MM.1S (cell line): ENCODE measurements around the gene DPH7.

Source experiments
- EZH2 ChIP-seq: fragments of 300-600 bp; sonication (generic); optimal IDR thresholded peaks from 2 replicates; pipeline ENCODE3; 2017; ENCODE audit warnings: low read depth, mild to moderate bottlenecking, antibody characterized with exemption, low read length, mixed read lengths
- EZH2phosphoT487 ChIP-seq: fragments of 300-600 bp; sonication (generic); IDR thresholded peaks from 2 replicates; pipeline ENCODE4 v1.6.1; 2018; ENCODE audit warnings: antibody characterized with exemption, low read length
- TF ChIP-seq, protein P1 (sequence below): fragments of 300-600 bp; sonication (generic); IDR thresholded peaks from 2 replicates; pipeline ENCODE4 v1.5.1; 2016; ENCODE audit warnings: antibody characterized with exemption, low read length, mixed read lengths

DNA sequence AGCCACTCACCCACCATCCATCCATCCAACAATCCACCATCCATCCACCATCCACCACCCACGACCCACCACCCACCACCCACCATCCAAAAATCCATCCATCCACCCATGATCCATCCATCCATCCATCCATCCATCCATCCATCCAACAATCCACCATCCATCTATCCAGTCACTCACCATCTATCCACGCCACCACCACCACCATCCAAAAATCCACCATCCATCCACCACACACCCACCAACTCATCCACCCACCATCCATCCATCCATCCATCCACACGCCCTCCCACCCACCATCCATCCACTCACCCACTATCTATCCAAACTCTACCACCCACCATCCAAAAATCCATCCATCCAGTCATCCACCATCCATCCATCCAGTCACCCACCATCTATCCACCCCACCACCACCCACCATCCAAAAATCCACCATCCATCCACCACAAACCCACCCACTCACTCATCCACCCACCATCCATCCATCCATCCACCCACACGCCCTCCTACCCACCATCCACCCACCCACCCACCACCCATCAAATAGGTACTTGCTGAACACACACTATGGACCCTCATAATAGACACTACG, 9.0 kb downstream of the DPH7 start:
- TF ChIP-seq, protein P1, sequence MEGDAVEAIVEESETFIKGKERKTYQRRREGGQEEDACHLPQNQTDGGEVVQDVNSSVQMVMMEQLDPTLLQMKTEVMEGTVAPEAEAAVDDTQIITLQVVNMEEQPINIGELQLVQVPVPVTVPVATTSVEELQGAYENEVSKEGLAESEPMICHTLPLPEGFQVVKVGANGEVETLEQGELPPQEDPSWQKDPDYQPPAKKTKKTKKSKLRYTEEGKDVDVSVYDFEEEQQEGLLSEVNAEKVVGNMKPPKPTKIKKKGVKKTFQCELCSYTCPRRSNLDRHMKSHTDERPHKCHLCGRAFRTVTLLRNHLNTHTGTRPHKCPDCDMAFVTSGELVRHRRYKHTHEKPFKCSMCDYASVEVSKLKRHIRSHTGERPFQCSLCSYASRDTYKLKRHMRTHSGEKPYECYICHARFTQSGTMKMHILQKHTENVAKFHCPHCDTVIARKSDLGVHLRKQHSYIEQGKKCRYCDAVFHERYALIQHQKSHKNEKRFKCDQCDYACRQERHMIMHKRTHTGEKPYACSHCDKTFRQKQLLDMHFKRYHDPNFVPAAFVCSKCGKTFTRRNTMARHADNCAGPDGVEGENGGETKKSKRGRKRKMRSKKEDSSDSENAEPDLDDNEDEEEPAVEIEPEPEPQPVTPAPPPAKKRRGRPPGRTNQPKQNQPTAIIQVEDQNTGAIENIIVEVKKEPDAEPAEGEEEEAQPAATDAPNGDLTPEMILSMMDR: no peak
- TF ChIP-seq EZH2phosphoT487 (no peak), EZH2 (no peak)
